HepG2 (cell line): ENCODE results near the gene NKX1-1. TPM values are rescaled to one million over a fixed set of nuclear protein-coding genes. Genes with fewer than 3 reads are reported as not detected.

ENCODE experiments used
- ATAC-seq: fragments of 200-7000 bp; cut with Tn5 transposase; 3 replicates; pipeline ENCODE4 v1.9.1; 2020; ENCODE audit warnings: mild to moderate bottlenecking, moderate library complexity
- BruUV-seq: library from RNA; stranded (reverse); fragments of 400-500 nt; replicated peaks from 2 replicates; lab custom pipeline; 2021; lab: Mats Ljungman, UMichigan
- CTCF ChIA-PET: fragments of 300-600 bp; formaldehyde crosslinking; extraction: SDS; loops from one replicate; lab custom pipeline; 2021; ENCODE audit warnings: low total read pairs, inconsistent platforms, low intra/inter-chr PET ratio; lab: Yijun Ruan, JAX
- POLR2A ChIA-PET: fragments of 350-600 bp; sonication (Branson Sonifier 250); formaldehyde crosslinking; loops from one replicate; lab custom pipeline; 2020; ENCODE audit warnings: antibody characterized with exemption, inconsistent platforms; lab: Yijun Ruan, JAX
- DNase-seq: peaks from one replicate; pipeline ENCODE4 v3.0.0-alpha.2; 2015; ENCODE audit warnings: low spot score
- FAIRE-seq: peaks from 3 replicates; lab custom pipeline; 2011; peaks lifted over from hg19 to GRCh38; lab: Jason Lieb, UNC
- H2AFZ ChIP-seq: one replicate; pipeline ENCODE4 v1.6.1; 2011; ENCODE audit warnings: low read length, inconsistent platforms
- H3K27ac ChIP-seq: fragments of 300-600 bp; 3 replicates; pipeline ENCODE4 v1.8.0; 2011; ENCODE audit warnings: mixed run types, mild to moderate bottlenecking, mixed read lengths, low read length, inconsistent platforms; ENCODE audit not compliant: insufficient read depth; ENCODE audit errors: extremely low read length
- H3K27me3 ChIP-seq, 2 experiments: fragments of 200-600 bp in 1 of 2; 2 replicates in 1 of 2; 3 replicates in 1 of 2; pipeline versions ENCODE4 v1.6.0 to v1.8.0; 2011; ENCODE audit warnings: low read length in 2 of 2, mild to moderate bottlenecking in 2 of 2, moderate library complexity in 2 of 2, inconsistent platforms in 1 of 2; ENCODE audit not compliant: insufficient read depth in 2 of 2, control insufficient read depth in 1 of 2
- H3K36me3 ChIP-seq, 2 experiments: fragments of 200-600 bp in 1 of 2; replicated peaks in 1 of 2; 2 replicates in 1 of 2; 3 replicates in 1 of 2; pipeline versions ENCODE4 v1.5.1 to v1.8.0; 2011; ENCODE audit warnings: low read length in 2 of 2, inconsistent platforms in 1 of 2; ENCODE audit not compliant: insufficient read depth in 2 of 2, control insufficient read depth in 1 of 2
- H3K4me1 ChIP-seq: 2 replicates; pipeline ENCODE4 v1.5.1; 2012; ENCODE audit warnings: low read length, inconsistent platforms; ENCODE audit not compliant: insufficient read depth
- H3K4me2 ChIP-seq: 2 replicates; pipeline ENCODE4 v1.6.0; 2011; ENCODE audit warnings: low read depth, low read length, inconsistent platforms
- H3K4me3 ChIP-seq, 3 experiments: fragments of 200-600 bp in 1 of 3; sonication (generic), shearing (Covaris generic) in 1 of 3; replicated peaks in 1 of 3; 2 replicates each; pipeline ENCODE4 v1.5.1; 2011 to 2016; ENCODE audit warnings: low read length in 3 of 3, inconsistent platforms in 2 of 3, low read depth in 2 of 3, mild to moderate bottlenecking in 2 of 3, control low read depth in 1 of 3, mixed read lengths in 1 of 3; ENCODE audit not compliant: insufficient read depth in 1 of 3
- H3K79me2 ChIP-seq: one replicate; pipeline ENCODE4 v1.6.1; 2011; ENCODE audit warnings: low read length, inconsistent platforms; ENCODE audit not compliant: insufficient read depth
- H3K9ac ChIP-seq: 2 replicates; pipeline ENCODE4 v1.6.0; 2011; ENCODE audit warnings: mild to moderate bottlenecking, low read depth, low read length, inconsistent platforms; ENCODE audit not compliant: insufficient read depth
- H3K9me3 ChIP-seq: 2 replicates; pipeline ENCODE4 v1.5.1; 2012; ENCODE audit warnings: mild to moderate bottlenecking, low read length
- H4K20me1 ChIP-seq: 2 replicates; pipeline ENCODE4 v1.6.0; 2011; ENCODE audit warnings: inconsistent platforms, mild to moderate bottlenecking, low read length, moderate library complexity; ENCODE audit not compliant: insufficient read depth
- CCAR2 ChIP-seq: fragments of 200-400 bp; formaldehyde crosslinking; optimal IDR thresholded peaks from 2 replicates; pipeline ENCODE3; 2018; ENCODE audit warnings: low read depth, mild to moderate bottlenecking, low read length, moderate library complexity
- GATAD1 ChIP-seq: IDR thresholded peaks from 2 replicates; pipeline ENCODE4 v1.6.1; 2016; ENCODE audit warnings: missing genetic modification reagents, missing compliant biosample characterization
- HDAC1 ChIP-seq: sonication (generic); formaldehyde crosslinking; IDR thresholded peaks from 2 replicates; pipeline ENCODE4 v1.5.1; 2020; ENCODE audit warnings: mild to moderate bottlenecking, missing genetic modification reagents
- KLF13 ChIP-seq: sonication (generic); formaldehyde crosslinking; IDR thresholded peaks from 2 replicates; pipeline ENCODE4 v1.4.0; 2020; ENCODE audit warnings: mild to moderate bottlenecking, missing genetic modification reagents
- NFIC ChIP-seq: IDR thresholded peaks from 2 replicates; pipeline ENCODE4 v1.6.1; 2012; ENCODE audit warnings: mild to moderate bottlenecking, low read length, inconsistent platforms
- NKX3-1 ChIP-seq: sonication (generic); formaldehyde crosslinking; IDR thresholded peaks from 2 replicates; pipeline ENCODE4 v1.5.0; 2020; ENCODE audit warnings: missing genetic modification reagents
- RFXANK ChIP-seq: IDR thresholded peaks from 2 replicates; pipeline ENCODE4 v1.6.1; 2016
- SRSF1 ChIP-seq: fragments of 200-400 bp; formaldehyde crosslinking; optimal IDR thresholded peaks from 2 replicates; pipeline ENCODE3; 2017; ENCODE audit warnings: mild to moderate bottlenecking, low read depth, low read length, moderate library complexity
- SRSF4 ChIP-seq: fragments of 200-400 bp; formaldehyde crosslinking; IDR thresholded peaks from one replicate; pipeline ENCODE4 v1.6.1; 2018; ENCODE audit warnings: mild to moderate bottlenecking, low read depth, low read length, moderate library complexity; ENCODE audit not compliant: poor library complexity, severe bottlenecking
- TSC22D2 ChIP-seq: sonication (generic); formaldehyde crosslinking; IDR thresholded peaks from 2 replicates; pipeline ENCODE4 v1.5.1; 2020; ENCODE audit warnings: missing genetic modification reagents, mild to moderate bottlenecking, borderline replicate concordance
- WIZ ChIP-seq: sonication (generic); formaldehyde crosslinking; IDR thresholded peaks from 2 replicates; pipeline ENCODE4 v1.5.1; 2020; ENCODE audit warnings: mild to moderate bottlenecking, missing genetic modification reagents
- ZNF10 ChIP-seq: sonication (generic); formaldehyde crosslinking; IDR thresholded peaks from 2 replicates; pipeline ENCODE4 v1.4.0; 2020; ENCODE audit warnings: mild to moderate bottlenecking, low read depth, missing genetic modification reagents, borderline replicate concordance
- ZNF20 ChIP-seq: sonication (generic); formaldehyde crosslinking; IDR thresholded peaks from 2 replicates; pipeline ENCODE4 v1.4.0; 2020; ENCODE audit warnings: mild to moderate bottlenecking, moderate library complexity, missing genetic modification reagents
- ZNF746 ChIP-seq: sonication (generic); formaldehyde crosslinking; IDR thresholded peaks from 2 replicates; pipeline ENCODE4 v1.8.0; 2022; ENCODE audit warnings: mild to moderate bottlenecking, missing genetic modification reagents
- WGBS: methylation state at CpG from one replicate; pipeline ENCODE4 v1.1.6; 2017; ENCODE audit warnings: low lambda C conversion rate; 5-methylcytosine and 5-hydroxymethylcytosine counted together
- in situ Hi-C: cut with HindIII; loops from 2 replicates; pipeline ENCODE4 v1.10.0; 2017; ENCODE audit warnings: low pct_unique_long_range_greater_than_20kb; ENCODE audit not compliant: extremely low pct_ligation_motif_present
- intact Hi-C: fragments of 100-400 bp; cut with micrococcal nuclease; formaldehyde crosslinking; loops from one replicate; pipeline ENCODE4 v1.10.0; 2022; ENCODE audit not compliant: unreplicated experiment
- polyA plus RNA-seq, 8 experiments: library from polyadenylated mRNA; depleted of rRNA in 3 of 8; stranded (reverse) in 7 of 8; unstranded in 1 of 8; fragments of >200 nt; fragmentation: Illumina TruSeq in 4 of 8; extraction: Trizol in 4 of 8; gene quantifications; 2 replicates each; pipeline versions ENCODE4 v1.2.1 to v1.2.3, GENCODE V29; 2011 to 2016; ENCODE audit warnings: low read depth in 4 of 8, missing spikeins in 1 of 8, mixed read lengths in 1 of 8; ENCODE audit not compliant: insufficient read depth in 1 of 8
- total RNA-seq, 5 experiments: library from RNA; depleted of rRNA; stranded (reverse); fragments of >200 nt; fragmentation: Illumina TruSeq; extraction: Trizol; gene quantifications; 2 replicates each; pipeline ENCODE4 v1.2.3, GENCODE V29; 2016; ENCODE audit warnings: low read depth in 1 of 5
- TF ChIP-seq, protein P1 (sequence below): sonication (generic); formaldehyde crosslinking; IDR thresholded peaks from 2 replicates; pipeline ENCODE4 v1.4.0; 2020; ENCODE audit warnings: missing genetic modification reagents, borderline replicate concordance
- TF ChIP-seq, protein P2 (sequence below): sonication (generic); formaldehyde crosslinking; IDR thresholded peaks from 2 replicates; pipeline ENCODE4 v1.4.0; 2020; ENCODE audit warnings: missing genetic modification reagents

Gene NKX1-1
- total and polyA plus RNA-seq, 2 of the 13 experiments (the other 11 are each of a cell fraction or from before 2014, with no cell fraction given) = not detected

DNA sequence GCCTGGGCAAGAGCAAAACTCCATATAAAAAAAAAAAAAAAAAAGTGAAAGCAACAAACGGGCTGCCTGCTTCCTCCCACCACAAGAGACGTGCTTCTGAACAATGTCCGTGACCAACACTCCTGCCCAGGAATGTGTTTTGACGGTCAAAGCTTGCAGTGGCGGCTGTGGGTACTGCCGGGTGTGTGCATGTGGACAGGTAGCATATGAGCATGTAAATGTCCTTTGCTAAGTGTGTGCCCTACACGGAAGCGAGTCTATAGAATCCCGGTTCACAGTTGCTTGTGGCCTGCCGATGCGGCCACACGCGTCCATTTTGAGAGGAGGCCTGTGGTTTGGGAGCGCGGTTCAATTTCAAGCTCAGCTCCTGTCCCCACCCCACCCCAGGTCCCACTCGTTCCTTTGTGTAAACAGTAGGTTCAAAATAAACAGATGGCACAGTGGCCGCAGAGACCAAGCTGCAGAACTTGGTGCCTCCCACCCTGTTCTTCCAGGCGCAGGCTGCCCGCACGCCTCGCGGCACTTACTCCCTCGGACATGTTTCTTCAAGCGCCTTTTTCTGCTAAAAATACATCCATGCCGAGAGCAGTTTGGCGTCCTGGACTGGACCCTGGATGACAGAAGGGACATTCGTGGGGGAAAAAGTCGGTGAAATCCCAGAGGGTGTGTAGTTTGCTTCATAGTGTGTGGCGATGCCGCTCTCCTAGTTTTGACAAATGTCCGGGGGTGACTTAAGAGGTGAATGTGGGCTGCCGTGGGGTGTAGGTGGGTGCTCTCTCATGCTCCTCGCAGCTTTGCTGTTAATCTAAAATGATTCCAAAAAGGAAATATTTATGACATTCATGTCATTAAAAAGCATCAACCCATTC is 11.5 kb upstream of the NKX1-1 start (continued):
- TF ChIP-seq, protein P1, sequence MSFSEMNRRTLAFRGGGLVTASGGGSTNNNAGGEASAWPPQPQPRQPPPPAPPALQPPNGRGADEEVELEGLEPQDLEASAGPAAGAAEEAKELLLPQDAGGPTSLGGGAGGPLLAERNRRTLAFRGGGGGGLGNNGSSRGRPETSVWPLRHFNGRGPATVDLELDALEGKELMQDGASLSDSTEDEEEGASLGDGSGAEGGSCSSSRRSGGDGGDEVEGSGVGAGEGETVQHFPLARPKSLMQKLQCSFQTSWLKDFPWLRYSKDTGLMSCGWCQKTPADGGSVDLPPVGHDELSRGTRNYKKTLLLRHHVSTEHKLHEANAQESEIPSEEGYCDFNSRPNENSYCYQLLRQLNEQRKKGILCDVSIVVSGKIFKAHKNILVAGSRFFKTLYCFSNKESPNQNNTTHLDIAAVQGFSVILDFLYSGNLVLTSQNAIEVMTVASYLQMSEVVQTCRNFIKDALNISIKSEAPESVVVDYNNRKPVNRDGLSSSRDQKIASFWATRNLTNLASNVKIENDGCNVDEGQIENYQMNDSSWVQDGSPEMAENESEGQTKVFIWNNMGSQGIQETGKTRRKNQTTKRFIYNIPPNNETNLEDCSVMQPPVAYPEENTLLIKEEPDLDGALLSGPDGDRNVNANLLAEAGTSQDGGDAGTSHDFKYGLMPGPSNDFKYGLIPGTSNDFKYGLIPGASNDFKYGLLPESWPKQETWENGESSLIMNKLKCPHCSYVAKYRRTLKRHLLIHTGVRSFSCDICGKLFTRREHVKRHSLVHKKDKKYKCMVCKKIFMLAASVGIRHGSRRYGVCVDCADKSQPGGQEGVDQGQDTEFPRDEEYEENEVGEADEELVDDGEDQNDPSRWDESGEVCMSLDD = no peak
- no peak for TF ChIP-seq HDAC1 (CRISPR knock-in tag)
- TF ChIP-seq ZNF20 = no peak
- no peak for TF ChIP-seq GATAD1
- no peak for TF ChIP-seq TSC22D2 (CRISPR knock-in tag)
- TF ChIP-seq CCAR2 = no peak
- TF ChIP-seq ZNF10 = no peak
- TF ChIP-seq, all 625 proteins: peak for 0

DNA sequence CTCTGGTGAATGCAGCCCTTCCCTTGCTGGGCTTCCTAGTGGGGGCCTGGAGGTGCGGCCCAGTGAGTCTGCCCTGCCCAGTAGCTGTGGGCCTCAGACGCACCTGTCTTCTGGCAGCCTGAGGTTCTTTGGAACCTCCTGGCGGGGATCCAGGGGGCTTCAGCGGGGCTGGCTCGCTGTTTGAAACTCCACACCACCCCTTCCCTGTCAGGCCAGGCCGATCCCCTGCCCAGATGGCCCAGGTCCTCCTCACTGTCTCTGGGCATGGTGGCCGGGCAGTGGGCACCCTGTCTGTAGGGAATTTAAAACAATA is 10.7 kb upstream of the NKX1-1 start:
- no peak for ATAC-seq
- H3K27me3 ChIP-seq = peaks cover 0 to 33% of the 10 kb centered on the region in 2 experiments; a peak in 4 of 5 replicates
- no peak overlapping the region for H3K27ac ChIP-seq
- ChIA-PET CTCF (no interaction called here), POLR2A (no interaction called here)
- H3K4me2 ChIP-seq = no peak overlapping the region
- H3K36me3 ChIP-seq = no peaks in the 10 kb centered on the region
- no peak overlapping the region for H3K9ac ChIP-seq
- H3K4me3 ChIP-seq = no peak overlapping the region
- no peaks in the 10 kb centered on the region for H4K20me1 ChIP-seq
- WGBS = 20% methylated on average over 5 of the region's 7 CpGs
- in situ Hi-C loops = no loop called here
- no peaks in the 10 kb centered on the region for H3K9me3 ChIP-seq
- intact Hi-C loops = no loop called here
- no peak for FAIRE-seq
- H3K4me1 ChIP-seq = no peaks in the 10 kb centered on the region
- H2AFZ ChIP-seq = no peak overlapping the region
- no TSS peak for BruUV-seq
- H3K79me2 ChIP-seq = no peaks in the 10 kb centered on the region
- DNase-seq = no peak
- TF ChIP-seq WIZ (no peak), KLF13 (CRISPR knock-in tag) (no peak), ZNF746 (no peak), RFXANK (CRISPR knock-in tag) (no peak), SRSF1 (no peak), NKX3-1 (CRISPR knock-in tag) (no peak), NFIC (no peak), SRSF4 (no peak)
- TF ChIP-seq, protein P2, sequence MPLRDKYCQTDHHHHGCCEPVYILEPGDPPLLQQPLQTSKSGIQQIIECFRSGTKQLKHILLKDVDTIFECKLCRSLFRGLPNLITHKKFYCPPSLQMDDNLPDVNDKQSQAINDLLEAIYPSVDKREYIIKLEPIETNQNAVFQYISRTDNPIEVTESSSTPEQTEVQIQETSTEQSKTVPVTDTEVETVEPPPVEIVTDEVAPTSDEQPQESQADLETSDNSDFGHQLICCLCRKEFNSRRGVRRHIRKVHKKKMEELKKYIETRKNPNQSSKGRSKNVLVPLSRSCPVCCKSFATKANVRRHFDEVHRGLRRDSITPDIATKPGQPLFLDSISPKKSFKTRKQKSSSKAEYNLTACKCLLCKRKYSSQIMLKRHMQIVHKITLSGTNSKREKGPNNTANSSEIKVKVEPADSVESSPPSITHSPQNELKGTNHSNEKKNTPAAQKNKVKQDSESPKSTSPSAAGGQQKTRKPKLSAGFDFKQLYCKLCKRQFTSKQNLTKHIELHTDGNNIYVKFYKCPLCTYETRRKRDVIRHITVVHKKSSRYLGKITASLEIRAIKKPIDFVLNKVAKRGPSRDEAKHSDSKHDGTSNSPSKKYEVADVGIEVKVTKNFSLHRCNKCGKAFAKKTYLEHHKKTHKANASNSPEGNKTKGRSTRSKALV (CRISPR knock-in tag) = no peak
